ENCODE data around the gene PRKCA. TPM values are rescaled to one million over a fixed set of nuclear protein-coding genes. Genes with fewer than 3 reads are reported as not detected.

Gene PRKCA
- total and polyA plus RNA-seq, 9 of the 15 experiments (the other 6 are each of a cell fraction or from before 2014, with no cell fraction given): 3.2 to 33.0 (median 17.8) TPM

- no peak for TF ChIP-seq CLOCK (CRISPR knock-in tag; IDR thresholded peaks at IDR 0.05; ENCODE audit: borderline replicate concordance)
Measured at GRCh38 chr17:66511135-66511534, 208.7 kb downstream of the PRKCA start (continued).

GRCh38 chr17:66514227-66514806 lies 211.9 kb downstream of the PRKCA start:
- Histone ChIP-seq H3K9me1 (ENCODE audit: control insufficient read depth, insufficient read depth, low read length) (no peaks in the 10 kb centered on the region), H3K9ac (ENCODE audit: insufficient read depth in 1 of 2, low read depth in 2 of 2, low read length in 2 of 2) (no peak overlapping the region), H3K4me1 (replicated peaks in 1 of 2; ENCODE audit: control insufficient read depth in 2 of 2, insufficient read depth in 2 of 2, low read length in 2 of 2) (peaks cover 3 to 8% of the 10 kb centered on the region in 2 experiments; a peak in 4 of 5 replicates), H3K27me3 (ENCODE audit: control insufficient read depth in 2 of 2, insufficient read depth in 2 of 2, low read length in 2 of 2) (no peaks in the 10 kb centered on the region), H3K36me3 (ENCODE audit: control insufficient read depth, insufficient read depth, low read length) (0 out of 3 replicates have a peak, but pooled peaks cover 6% of the 10 kb centered on the region), H4K20me1 (replicated peaks; ENCODE audit: control insufficient read depth, insufficient read depth, low read length) (no peaks in the 10 kb centered on the region), H3K4me3 (no peak overlapping the region), H3K79me2 (ENCODE audit: control insufficient read depth, insufficient read depth, low read length) (peaks cover 16% of the 10 kb centered on the region), H3K4me2 (ENCODE audit: insufficient read depth, low read length) (no peak overlapping the region), H3K9me3 (replicated peaks; ENCODE audit: control insufficient read depth, insufficient read depth, low read depth, low read length) (no peaks in the 10 kb centered on the region), H3K27ac (ENCODE audit: extremely low read depth, low read depth, low read length) (no peak overlapping the region), H2AFZ (ENCODE audit: low read depth, low read length) (no peak overlapping the region)
- in situ Hi-C loops (cut with MboI): no loop called here
- ChIA-PET POLR2A (no interaction called here), CTCF (ENCODE audit: low intra/inter-chr PET ratio) (no interaction called here)
- TF ChIP-seq ZBTB2 (IDR thresholded peaks at IDR 0.05) (no peak), STAT5B (CRISPR knock-in tag; IDR thresholded peaks at IDR 0.05) (no peak), RFX5 (IDR thresholded peaks at IDR 0.05; ENCODE audit: low read depth, low read length) (no peak), CBFA2T2 (conservative IDR thresholded peaks at IDR 0.05) (no peak)
- 71% methylated on average over 11 of the region's 11 CpGs for WGBS (ENCODE audit: insufficient coverage, low coverage, missing lambda C conversion rate)
- BruUV-seq (replicated peaks): no TSS peak
- intact Hi-C loops (cut with micrococcal nuclease): no loop called here
- ATAC-seq (no peak), DNase-seq (ENCODE audit: extremely low read depth in 1 of 4, low spot score in 3 of 4) (no peak), FAIRE-seq (peak; percentile 63)

Measured in K562 (cell line).